Measurements from ENCODE around the gene RANBP9.

Gene RANBP9

DNA sequence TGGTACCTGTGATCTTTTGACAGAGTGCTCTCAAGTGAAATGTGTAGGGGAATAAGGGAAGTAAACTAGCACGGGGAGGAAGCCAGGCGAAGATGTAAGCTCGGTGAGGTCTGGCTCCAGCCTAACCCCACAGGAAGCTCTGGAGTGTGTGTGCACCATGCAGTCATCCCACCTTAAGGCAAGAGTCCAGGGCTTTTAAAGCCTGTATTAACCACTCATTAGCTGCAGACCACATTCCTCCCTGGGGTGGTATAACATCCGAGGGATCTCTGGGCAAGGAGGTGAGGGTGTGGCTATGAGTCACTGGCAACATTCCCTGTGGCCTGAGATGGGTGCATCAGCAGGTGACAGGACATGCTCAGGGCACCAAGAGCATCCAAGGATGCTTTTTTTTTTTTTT lies 12.5 kb upstream of the RANBP9 start:
- TF ChIP-seq GLIS1 (tag by site-specific recombination; IDR thresholded peaks at IDR 0.05), result peak; percentile 29; the same call in 1 of the 2 replicates
- no peak for TF ChIP-seq ZNF423 (tag by site-specific recombination; IDR thresholded peaks at IDR 0.05)
- TF ChIP-seq, protein P1, sequence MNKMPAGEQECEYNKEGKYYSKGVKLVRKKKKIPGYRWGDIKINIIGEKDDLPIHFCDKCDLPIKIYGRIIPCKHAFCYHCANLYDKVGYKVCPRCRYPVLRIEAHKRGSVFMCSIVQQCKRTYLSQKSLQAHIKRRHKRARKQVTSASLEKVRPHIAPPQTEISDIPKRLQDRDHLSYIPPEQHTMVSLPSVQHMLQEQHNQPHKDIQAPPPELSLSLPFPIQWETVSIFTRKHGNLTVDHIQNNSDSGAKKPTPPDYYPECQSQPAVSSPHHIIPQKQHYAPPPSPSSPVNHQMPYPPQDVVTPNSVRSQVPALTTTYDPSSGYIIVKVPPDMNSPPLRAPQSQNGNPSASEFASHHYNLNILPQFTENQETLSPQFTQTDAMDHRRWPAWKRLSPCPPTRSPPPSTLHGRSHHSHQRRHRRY (tag by site-specific recombination; IDR thresholded peaks at IDR 0.05), result no peak
- no peak for TF ChIP-seq GLI2 (tag by site-specific recombination; IDR thresholded peaks at IDR 0.05; ENCODE audit: borderline replicate concordance, low read depth)
- TF ChIP-seq, protein P2, sequence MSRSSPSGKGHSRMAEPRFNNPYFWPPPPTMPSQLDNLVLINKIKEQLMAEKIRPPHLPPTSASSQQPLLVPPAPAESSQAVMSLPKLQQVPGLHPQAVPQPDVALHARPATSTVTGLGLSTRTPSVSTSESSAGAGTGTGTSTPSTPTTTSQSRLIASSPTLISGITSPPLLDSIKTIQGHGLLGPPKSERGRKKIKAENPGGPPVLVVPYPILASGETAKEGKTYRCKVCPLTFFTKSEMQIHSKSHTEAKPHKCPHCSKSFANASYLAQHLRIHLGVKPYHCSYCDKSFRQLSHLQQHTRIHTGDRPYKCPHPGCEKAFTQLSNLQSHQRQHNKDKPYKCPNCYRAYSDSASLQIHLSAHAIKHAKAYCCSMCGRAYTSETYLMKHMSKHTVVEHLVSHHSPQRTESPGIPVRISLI (tag by site-specific recombination; IDR thresholded peaks at IDR 0.05), result no peak
- no peak for TF ChIP-seq ZBTB20 (tag by site-specific recombination; IDR thresholded peaks at IDR 0.05)
- TF ChIP-seq, protein P3, sequence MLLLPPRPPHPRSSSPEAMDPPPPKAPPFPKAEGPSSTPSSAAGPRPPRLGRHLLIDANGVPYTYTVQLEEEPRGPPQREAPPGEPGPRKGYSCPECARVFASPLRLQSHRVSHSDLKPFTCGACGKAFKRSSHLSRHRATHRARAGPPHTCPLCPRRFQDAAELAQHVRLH (tag by site-specific recombination; IDR thresholded peaks at IDR 0.05), result no peak
- TF ChIP-seq ZNF596 (tag by site-specific recombination; IDR thresholded peaks at IDR 0.05), result no peak
- TF ChIP-seq ZNF133 (tag by site-specific recombination; IDR thresholded peaks at IDR 0.05), result no peak
- TF ChIP-seq, protein P4, sequence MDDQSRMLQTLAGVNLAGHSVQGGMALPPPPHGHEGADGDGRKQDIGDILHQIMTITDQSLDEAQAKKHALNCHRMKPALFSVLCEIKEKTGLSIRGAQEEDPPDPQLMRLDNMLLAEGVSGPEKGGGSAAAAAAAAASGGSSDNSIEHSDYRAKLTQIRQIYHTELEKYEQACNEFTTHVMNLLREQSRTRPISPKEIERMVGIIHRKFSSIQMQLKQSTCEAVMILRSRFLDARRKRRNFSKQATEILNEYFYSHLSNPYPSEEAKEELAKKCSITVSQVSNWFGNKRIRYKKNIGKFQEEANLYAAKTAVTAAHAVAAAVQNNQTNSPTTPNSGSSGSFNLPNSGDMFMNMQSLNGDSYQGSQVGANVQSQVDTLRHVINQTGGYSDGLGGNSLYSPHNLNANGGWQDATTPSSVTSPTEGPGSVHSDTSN (CRISPR knock-in tag; IDR thresholded peaks at IDR 0.05), result no peak
- TF ChIP-seq GFI1B (tag by site-specific recombination; IDR thresholded peaks at IDR 0.05), result no peak
- no peak for TF ChIP-seq ZNF701 (tag by site-specific recombination; IDR thresholded peaks at IDR 0.05)
- peak; percentile 55 for TF ChIP-seq ZIC2 (tag by site-specific recombination; IDR thresholded peaks at IDR 0.05)
- peak; percentile 97 for TF ChIP-seq KLF1 (tag by site-specific recombination; IDR thresholded peaks at IDR 0.05)
- Histone ChIP-seq H3K36me3 (ENCODE audit: control insufficient read depth in 2 of 2, insufficient read depth in 1 of 2, low read length in 2 of 2) (no peaks in the 10 kb centered on the region), H3K4me3 (ENCODE audit: low read depth, low read length) (no peak overlapping the region), H3K9me3 (ENCODE audit: control insufficient read depth, insufficient read depth, low read depth, low read length) (no peaks in the 10 kb centered on the region), H3K27ac (ENCODE audit: extremely low read depth, low read depth, low read length) (no peak overlapping the region), H3K4me1 (ENCODE audit: control insufficient read depth, insufficient read depth, low read length) (no peaks in the 10 kb centered on the region)
- CTCF ChIA-PET, result interaction anchor here (1.3 to 2.0 kb wide), 2 partner anchors 71 to 184 kb away, joined by 4 to 6 read pairs; no protein-coding TSS in a partner anchor
- POLR2A ChIA-PET, result interaction anchor here (0.6 kb wide), 1 partner anchor 117 kb away, joined by 4 read pairs; no protein-coding TSS in a partner anchor

DNA sequence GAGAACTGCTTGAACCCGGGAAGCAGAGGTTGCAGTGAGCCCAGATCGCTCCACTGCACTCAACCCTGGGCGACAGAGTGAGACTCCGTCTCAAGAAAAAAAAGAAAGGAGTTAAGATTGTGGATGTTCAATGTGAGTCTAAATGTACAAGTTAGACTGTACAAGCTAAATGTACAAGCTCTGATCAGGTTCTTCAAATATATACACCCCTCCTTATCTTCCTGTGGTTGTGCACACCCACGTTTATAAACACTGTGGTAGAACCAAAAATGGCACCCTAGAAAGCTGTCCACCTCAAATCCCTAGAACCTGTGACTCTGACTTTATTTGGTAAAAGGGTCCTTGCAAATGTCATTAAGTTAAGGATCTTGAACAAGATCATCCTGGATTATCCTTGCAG lies 11.2 kb upstream of the RANBP9 start:
- H3K4me3 ChIP-seq (ENCODE audit: low read depth, low read length), result no peak overlapping the region
- H3K27ac ChIP-seq (ENCODE audit: extremely low read depth, low read depth, low read length), result no peak overlapping the region
- POLR2A ChIA-PET, result no interaction called here
- H3K4me1 ChIP-seq (ENCODE audit: control insufficient read depth, insufficient read depth, low read length), result no peaks in the 10 kb centered on the region
- H3K36me3 ChIP-seq (ENCODE audit: control insufficient read depth in 2 of 2, insufficient read depth in 1 of 2, low read length in 2 of 2), result no peaks in the 10 kb centered on the region
- CTCF ChIA-PET, result interaction anchor here (0.6 to 2.0 kb wide), 4 partner anchors 35 to 186 kb away, joined by 4 to 6 read pairs (median 4); no protein-coding TSS in a partner anchor
- TF ChIP-seq ZNF558 (tag by site-specific recombination; IDR thresholded peaks at IDR 0.05), result no peak
- no peak for TF ChIP-seq PRDM1 (tag by site-specific recombination; IDR thresholded peaks at IDR 0.05)
- TF ChIP-seq ZNF394 (tag by site-specific recombination; IDR thresholded peaks at IDR 0.05; ENCODE audit: borderline replicate concordance), result no peak
- no peak for TF ChIP-seq KLF9 (tag by site-specific recombination; IDR thresholded peaks at IDR 0.05; ENCODE audit: low read depth)
- no peak for TF ChIP-seq ZNF76 (tag by site-specific recombination; IDR thresholded peaks at IDR 0.05; ENCODE audit: borderline replicate concordance, low read depth)
- TF ChIP-seq, protein P5, sequence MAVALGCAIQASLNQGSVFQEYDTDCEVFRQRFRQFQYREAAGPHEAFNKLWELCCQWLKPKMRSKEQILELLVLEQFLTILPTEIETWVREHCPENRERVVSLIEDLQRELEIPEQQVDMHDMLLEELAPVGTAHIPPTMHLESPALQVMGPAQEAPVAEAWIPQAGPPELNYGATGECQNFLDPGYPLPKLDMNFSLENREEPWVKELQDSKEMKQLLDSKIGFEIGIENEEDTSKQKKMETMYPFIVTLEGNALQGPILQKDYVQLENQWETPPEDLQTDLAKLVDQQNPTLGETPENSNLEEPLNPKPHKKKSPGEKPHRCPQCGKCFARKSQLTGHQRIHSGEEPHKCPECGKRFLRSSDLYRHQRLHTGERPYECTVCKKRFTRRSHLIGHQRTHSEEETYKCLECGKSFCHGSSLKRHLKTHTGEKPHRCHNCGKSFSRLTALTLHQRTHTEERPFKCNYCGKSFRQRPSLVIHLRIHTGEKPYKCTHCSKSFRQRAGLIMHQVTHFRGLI (tag by site-specific recombination; IDR thresholded peaks at IDR 0.05), result no peak
- TF ChIP-seq ZNF707 (tag by site-specific recombination; IDR thresholded peaks at IDR 0.05), result no peak
- TF ChIP-seq, protein P6, sequence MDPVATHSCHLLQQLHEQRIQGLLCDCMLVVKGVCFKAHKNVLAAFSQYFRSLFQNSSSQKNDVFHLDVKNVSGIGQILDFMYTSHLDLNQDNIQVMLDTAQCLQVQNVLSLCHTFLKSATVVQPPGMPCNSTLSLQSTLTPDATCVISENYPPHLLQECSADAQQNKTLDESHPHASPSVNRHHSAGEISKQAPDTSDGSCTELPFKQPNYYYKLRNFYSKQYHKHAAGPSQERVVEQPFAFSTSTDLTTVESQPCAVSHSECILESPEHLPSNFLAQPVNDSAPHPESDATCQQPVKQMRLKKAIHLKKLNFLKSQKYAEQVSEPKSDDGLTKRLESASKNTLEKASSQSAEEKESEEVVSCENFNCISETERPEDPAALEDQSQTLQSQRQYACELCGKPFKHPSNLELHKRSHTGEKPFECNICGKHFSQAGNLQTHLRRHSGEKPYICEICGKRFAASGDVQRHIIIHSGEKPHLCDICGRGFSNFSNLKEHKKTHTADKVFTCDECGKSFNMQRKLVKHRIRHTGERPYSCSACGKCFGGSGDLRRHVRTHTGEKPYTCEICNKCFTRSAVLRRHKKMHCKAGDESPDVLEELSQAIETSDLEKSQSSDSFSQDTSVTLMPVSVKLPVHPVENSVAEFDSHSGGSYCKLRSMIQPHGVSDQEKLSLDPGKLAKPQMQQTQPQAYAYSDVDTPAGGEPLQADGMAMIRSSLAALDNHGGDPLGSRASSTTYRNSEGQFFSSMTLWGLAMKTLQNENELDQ (tag by site-specific recombination; IDR thresholded peaks at IDR 0.05; ENCODE audit: low read depth), result no peak
- no peak for TF ChIP-seq FEZF1 (tag by site-specific recombination; IDR thresholded peaks at IDR 0.05)
- no peak for TF ChIP-seq GLIS1 (tag by site-specific recombination; IDR thresholded peaks at IDR 0.05)
- TF ChIP-seq EGR2 (tag by site-specific recombination; IDR thresholded peaks at IDR 0.05; ENCODE audit: low read depth), result no peak
- TF ChIP-seq, protein P7, sequence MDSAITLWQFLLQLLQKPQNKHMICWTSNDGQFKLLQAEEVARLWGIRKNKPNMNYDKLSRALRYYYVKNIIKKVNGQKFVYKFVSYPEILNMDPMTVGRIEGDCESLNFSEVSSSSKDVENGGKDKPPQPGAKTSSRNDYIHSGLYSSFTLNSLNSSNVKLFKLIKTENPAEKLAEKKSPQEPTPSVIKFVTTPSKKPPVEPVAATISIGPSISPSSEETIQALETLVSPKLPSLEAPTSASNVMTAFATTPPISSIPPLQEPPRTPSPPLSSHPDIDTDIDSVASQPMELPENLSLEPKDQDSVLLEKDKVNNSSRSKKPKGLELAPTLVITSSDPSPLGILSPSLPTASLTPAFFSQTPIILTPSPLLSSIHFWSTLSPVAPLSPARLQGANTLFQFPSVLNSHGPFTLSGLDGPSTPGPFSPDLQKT (IDR thresholded peaks at IDR 0.05; ENCODE audit: borderline replicate concordance, low read depth, low read length), result no peak
- no peak for TF ChIP-seq ZNF157 (tag by site-specific recombination; IDR thresholded peaks at IDR 0.05)
- no peak for TF ChIP-seq ZNF747 (tag by site-specific recombination; IDR thresholded peaks at IDR 0.05)
- TF ChIP-seq ZBTB8A (tag by site-specific recombination; IDR thresholded peaks at IDR 0.05), result no peak
- H3K9me3 ChIP-seq (ENCODE audit: control insufficient read depth, insufficient read depth, low read depth, low read length), result no peaks in the 10 kb centered on the region
